Measurements from ENCODE around the gene JPH3. TPM values are rescaled to one million over a fixed set of nuclear protein-coding genes. Genes with fewer than 3 reads are reported as not detected.

Gene JPH3
- total and polyA plus RNA-seq, 4 experiments from 2014 or later, result 0.09 TPM; not detected in 3

GRCh38 chr16:87682852-87683399, 80.6 kb downstream of the JPH3 start:
- ChIA-PET POLR2A (ENCODE audit: partially characterized antibody) (no interaction called here), CTCF (ENCODE audit: partially characterized antibody) (no interaction called here)
- intact Hi-C loops (cut with micrococcal nuclease), result no loop called here
- no peak for DNase-seq
- Histone ChIP-seq H3K4me1 (ENCODE audit: insufficient read depth, low read length) (peaks cover 4% of the 10 kb centered on the region), H3K9me3 (ENCODE audit: control insufficient read depth in 1 of 2, low read length in 2 of 2) (no peaks in the 10 kb centered on the region), H3K36me3 (ENCODE audit: insufficient read depth, low read length) (no peaks in the 10 kb centered on the region), H3K27ac (ENCODE audit: low read depth, low read length) (no peak overlapping the region), H3K27me3 (ENCODE audit: insufficient read depth, low read length) (no peaks in the 10 kb centered on the region), H3K4me3 (ENCODE audit: low read length in 2 of 2) (no peak overlapping the region)
- Mint-ChIP-seq H3K27me3 (peaks cover 0 to 3% of the 10 kb centered on the region in 2 donors), H3K36me3 (no peaks in the 10 kb centered on the region), H3K27ac (no peak overlapping the region), H3K4me3 (no peak overlapping the region), H3K9me3 (no peaks in the 10 kb centered on the region), H3K4me1 (peaks cover 0 to 2% (median 0%) of the 10 kb centered on the region in 4 donors)

- Histone ChIP-seq H3K27ac (ENCODE audit: low read depth, low read length) (no peak overlapping the region), H3K36me3 (ENCODE audit: insufficient read depth, low read length) (no peaks in the 10 kb centered on the region), H3K27me3 (ENCODE audit: insufficient read depth, low read length) (no peaks in the 10 kb centered on the region), H3K4me1 (ENCODE audit: insufficient read depth, low read length) (peaks cover 4% of the 10 kb centered on the region), H3K4me3 (ENCODE audit: low read length in 2 of 2) (no peak overlapping the region), H3K9me3 (ENCODE audit: control insufficient read depth in 1 of 2, low read length in 2 of 2) (no peaks in the 10 kb centered on the region)
- Mint-ChIP-seq H3K4me3 (no peak overlapping the region), H3K9me3 (no peaks in the 10 kb centered on the region), H3K27ac (no peak overlapping the region), H3K4me1 (peaks cover 0 to 2% (median 0%) of the 10 kb centered on the region in 4 donors), H3K36me3 (no peaks in the 10 kb centered on the region), H3K27me3 (peaks cover 0 to 3% of the 10 kb centered on the region in 2 donors)
- CTCF ChIA-PET (ENCODE audit: partially characterized antibody), result no interaction called here
- POLR2A ChIA-PET (ENCODE audit: partially characterized antibody), result no interaction called here
- DNase-seq, result no peak
- intact Hi-C loops (cut with micrococcal nuclease), result no loop called here
These were observed 81.9 kb downstream of the JPH3 start for GRCh38 chr16:87684106-87684677.

- Mint-ChIP-seq H3K27me3 (peaks cover 0 to 3% of the 10 kb centered on the region in 2 donors), H3K4me1 (peaks cover 0 to 2% (median 0%) of the 10 kb centered on the region in 4 donors), H3K4me3 (no peak overlapping the region), H3K36me3 (no peaks in the 10 kb centered on the region), H3K9me3 (no peaks in the 10 kb centered on the region), H3K27ac (no peak overlapping the region)
- no peaks in the 10 kb centered on the region for H3K9me3 ChIP-seq (ENCODE audit: control insufficient read depth in 1 of 2, low read length in 2 of 2)
- H3K36me3 ChIP-seq (ENCODE audit: insufficient read depth, low read length), result no peaks in the 10 kb centered on the region
- POLR2A ChIA-PET (ENCODE audit: partially characterized antibody), result no interaction called here
- no peak for DNase-seq
- no peak overlapping the region for H3K4me3 ChIP-seq (ENCODE audit: low read length in 2 of 2)
- H3K4me1 ChIP-seq (ENCODE audit: insufficient read depth, low read length), result peaks cover 4% of the 10 kb centered on the region
- no peak overlapping the region for H3K27ac ChIP-seq (ENCODE audit: low read depth, low read length)
- CTCF ChIA-PET (ENCODE audit: partially characterized antibody), result no interaction called here
- intact Hi-C loops (cut with micrococcal nuclease), result no loop called here
- no peaks in the 10 kb centered on the region for H3K27me3 ChIP-seq (ENCODE audit: insufficient read depth, low read length)
These were observed 82.5 kb downstream of the JPH3 start for GRCh38 chr16:87684711-87685404.

GRCh38 chr16:87685405-87685755, 83.1 kb downstream of the JPH3 start:
- Mint-ChIP-seq H3K27me3 (peaks cover 0 to 3% of the 10 kb centered on the region in 2 donors), H3K9me3 (no peaks in the 10 kb centered on the region), H3K4me1 (peaks cover 0 to 2% (median 0%) of the 10 kb centered on the region in 4 donors), H3K4me3 (no peak overlapping the region), H3K27ac (no peak overlapping the region), H3K36me3 (no peaks in the 10 kb centered on the region)
- no peak for DNase-seq
- ChIA-PET CTCF (ENCODE audit: partially characterized antibody) (no interaction called here), POLR2A (ENCODE audit: partially characterized antibody) (no interaction called here)
- no peaks in the 10 kb centered on the region for H3K27me3 ChIP-seq (ENCODE audit: insufficient read depth, low read length)
- no peak overlapping the region for H3K27ac ChIP-seq (ENCODE audit: low read depth, low read length)
- no peaks in the 10 kb centered on the region for H3K36me3 ChIP-seq (ENCODE audit: insufficient read depth, low read length)
- H3K4me1 ChIP-seq (ENCODE audit: insufficient read depth, low read length), result peaks cover 4% of the 10 kb centered on the region
- H3K4me3 ChIP-seq (ENCODE audit: low read length in 2 of 2), result no peak overlapping the region
- no peaks in the 10 kb centered on the region for H3K9me3 ChIP-seq (ENCODE audit: control insufficient read depth in 1 of 2, low read length in 2 of 2)
- intact Hi-C loops (cut with micrococcal nuclease), result no loop called here

GRCh38 chr16:87685766-87686165, 83.5 kb downstream of the JPH3 start:
- Mint-ChIP-seq H3K27me3 (peaks cover 0 to 2% of the 10 kb centered on the region in 2 donors), H3K9me3 (no peaks in the 10 kb centered on the region), H3K4me3 (no peak overlapping the region), H3K27ac (peak overlapping the region in 1 of 7 donors; percentile 50), H3K36me3 (no peaks in the 10 kb centered on the region), H3K4me1 (peaks cover 0 to 2% (median 0%) of the 10 kb centered on the region in 4 donors)
- POLR2A ChIA-PET (ENCODE audit: partially characterized antibody), result no interaction called here
- H3K9me3 ChIP-seq (ENCODE audit: control insufficient read depth in 1 of 2, low read length in 2 of 2), result no peaks in the 10 kb centered on the region
- no peak overlapping the region for H3K27ac ChIP-seq (ENCODE audit: low read depth, low read length)
- no peak for DNase-seq
- intact Hi-C loops (cut with micrococcal nuclease), result no loop called here
- peaks cover 4% of the 10 kb centered on the region for H3K4me1 ChIP-seq (ENCODE audit: insufficient read depth, low read length)
- CTCF ChIA-PET (ENCODE audit: partially characterized antibody), result no interaction called here
- H3K4me3 ChIP-seq (ENCODE audit: low read length in 2 of 2), result no peak overlapping the region
- no peaks in the 10 kb centered on the region for H3K36me3 ChIP-seq (ENCODE audit: insufficient read depth, low read length)
- H3K27me3 ChIP-seq (ENCODE audit: insufficient read depth, low read length), result no peaks in the 10 kb centered on the region

- Mint-ChIP-seq H3K9me3 (no peaks in the 10 kb centered on the region), H3K4me1 (peaks cover 0 to 2% (median 0%) of the 10 kb centered on the region in 4 donors), H3K27ac (no peak overlapping the region), H3K36me3 (no peaks in the 10 kb centered on the region), H3K4me3 (no peak overlapping the region), H3K27me3 (no peaks in the 10 kb centered on the region)
- intact Hi-C loops (cut with micrococcal nuclease), result no loop called here
- Histone ChIP-seq H3K9me3 (ENCODE audit: control insufficient read depth in 1 of 2, low read length in 2 of 2) (no peaks in the 10 kb centered on the region), H3K36me3 (ENCODE audit: insufficient read depth, low read length) (no peaks in the 10 kb centered on the region), H3K4me3 (ENCODE audit: low read length in 2 of 2) (no peak overlapping the region), H3K27me3 (ENCODE audit: insufficient read depth, low read length) (no peaks in the 10 kb centered on the region), H3K4me1 (ENCODE audit: insufficient read depth, low read length) (peaks cover 4% of the 10 kb centered on the region), H3K27ac (ENCODE audit: low read depth, low read length) (no peak overlapping the region)
- POLR2A ChIA-PET (ENCODE audit: partially characterized antibody), result no interaction called here
- DNase-seq, result no peak
- CTCF ChIA-PET (ENCODE audit: partially characterized antibody), result no interaction called here
These were observed 84.4 kb downstream of the JPH3 start for GRCh38 chr16:87686697-87687096.

- Histone ChIP-seq H3K4me3 (ENCODE audit: low read length in 2 of 2) (no peak overlapping the region), H3K4me1 (ENCODE audit: insufficient read depth, low read length) (peaks cover under 1% of the 10 kb centered on the region), H3K9me3 (ENCODE audit: control insufficient read depth in 1 of 2, low read length in 2 of 2) (no peaks in the 10 kb centered on the region), H3K36me3 (ENCODE audit: insufficient read depth, low read length) (no peaks in the 10 kb centered on the region), H3K27ac (ENCODE audit: low read depth, low read length) (no peak overlapping the region), H3K27me3 (ENCODE audit: insufficient read depth, low read length) (no peaks in the 10 kb centered on the region)
- CTCF ChIA-PET (ENCODE audit: partially characterized antibody), result no interaction called here
- DNase-seq, result no peak
- Mint-ChIP-seq H3K4me3 (no peak overlapping the region), H3K4me1 (no peaks in the 10 kb centered on the region), H3K9me3 (no peaks in the 10 kb centered on the region), H3K27ac (peak overlapping the region in 1 of 7 donors; percentile 19), H3K36me3 (no peaks in the 10 kb centered on the region), H3K27me3 (no peaks in the 10 kb centered on the region)
- intact Hi-C loops (cut with micrococcal nuclease), result no loop called here
- POLR2A ChIA-PET (ENCODE audit: partially characterized antibody), result no interaction called here
These were observed 85.0 kb downstream of the JPH3 start for GRCh38 chr16:87687126-87687910.
